ENCODE data around the gene NUTM2G. TPM values are rescaled to one million over a fixed set of nuclear protein-coding genes. Genes with fewer than 3 reads are reported as not detected.
"Not testable (repeated sequence)": the region's sequence is repeated elsewhere in the genome, so short reads cannot be mapped to it uniquely, and the experiment has no call there.

The NUTM2G gene
- polyA plus RNA-seq (2013, experiment 1 of 2) = 0.04 TPM
- polyA plus RNA-seq (2013, experiment 2 of 2) = 0.03 TPM

GRCh38 chr9:96928543-96928942 is at the start of gene NUTM2G:
Gene NUTM2G (plus strand): TSS chr9:96928843. CDS start chr9:96929025, 182 bp downstream.
- not testable (repeated sequence) for H2BK5ac ChIP-seq (ENCODE audit: low read length); H2BK15ac ChIP-seq (ENCODE audit: low read length); H2BK12ac ChIP-seq (ENCODE audit: low read length); H2BK120ac ChIP-seq (ENCODE audit: low read depth, low read length); H3K9me3 ChIP-seq (replicated peaks in 1 of 2; ENCODE audit: control insufficient read depth in 2 of 2, insufficient read depth in 1 of 2, low read depth in 1 of 2, low read length in 2 of 2); H3K4me3 ChIP-seq (ENCODE audit: low read length in 2 of 2); H4K91ac ChIP-seq (ENCODE audit: low read depth, low read length, poor library complexity); H3K79me1 ChIP-seq (ENCODE audit: low read depth, low read length); H3K9ac ChIP-seq (ENCODE audit: low read depth, low read length, poor library complexity); H2AFZ ChIP-seq (ENCODE audit: low read length); H3K14ac ChIP-seq (ENCODE audit: low read length); H3K4me1 ChIP-seq (ENCODE audit: control insufficient read depth in 2 of 2, insufficient read depth in 1 of 2, low read depth in 1 of 2, low read length in 2 of 2); H3K27ac ChIP-seq (replicated peaks; ENCODE audit: low read length); H3K18ac ChIP-seq (ENCODE audit: low read length); DNase-seq (ENCODE audit: low spot score); H2AK5ac ChIP-seq (ENCODE audit: low read depth, low read length); H3K4me2 ChIP-seq (ENCODE audit: insufficient read depth, low read length, poor library complexity, severe bottlenecking); H3K23ac ChIP-seq (ENCODE audit: low read depth, low read length, poor library complexity); H4K8ac ChIP-seq (ENCODE audit: low read depth, low read length); H3K4ac ChIP-seq (ENCODE audit: low read length); H3K27me3 ChIP-seq (ENCODE audit: control insufficient read depth in 3 of 3, insufficient read depth in 3 of 3, low read depth in 1 of 3, low read length in 3 of 3); H3K36me3 ChIP-seq (replicated peaks in 1 of 2; ENCODE audit: control insufficient read depth in 2 of 2, insufficient read depth in 2 of 2, low read length in 2 of 2)
- WGBS, 2 donors (ENCODE audit: extremely low coverage in 2 of 2, insufficient read length in 2 of 2, insufficient replicate concordance in 1 of 2) = no CpG with 5 or more reads among the region's 3 CpGs

- no peak overlapping the region for H3K14ac ChIP-seq (ENCODE audit: low read length)
- no peak overlapping the region for H2BK120ac ChIP-seq (ENCODE audit: low read depth, low read length)
- peaks cover 0 to 7% of the 10 kb centered on the region in 2 donors for H3K9me3 ChIP-seq (replicated peaks in 1 of 2; ENCODE audit: control insufficient read depth in 2 of 2, insufficient read depth in 1 of 2, low read depth in 1 of 2, low read length in 2 of 2)
- peaks cover 0 to 6% of the 10 kb centered on the region in 2 donors for H3K4me1 ChIP-seq (ENCODE audit: control insufficient read depth in 2 of 2, insufficient read depth in 1 of 2, low read depth in 1 of 2, low read length in 2 of 2)
- no peaks in the 10 kb centered on the region for H3K79me1 ChIP-seq (ENCODE audit: low read depth, low read length)
- H3K18ac ChIP-seq (ENCODE audit: low read length) = no peak overlapping the region
- H2AFZ ChIP-seq (ENCODE audit: low read length) = no peak overlapping the region
- no peak overlapping the region for H2BK15ac ChIP-seq (ENCODE audit: low read length)
- no CpG with 5 or more reads among the region's 1 CpG for WGBS, 2 donors (ENCODE audit: extremely low coverage in 2 of 2, insufficient read length in 2 of 2, insufficient replicate concordance in 1 of 2)
- H3K4ac ChIP-seq (ENCODE audit: low read length) = no peak overlapping the region
- H3K27ac ChIP-seq (replicated peaks; ENCODE audit: low read length) = no peak overlapping the region
- H3K4me2 ChIP-seq (ENCODE audit: insufficient read depth, low read length, poor library complexity, severe bottlenecking) = no peak overlapping the region
- DNase-seq (ENCODE audit: low spot score) = no peak
- no peak overlapping the region for H3K4me3 ChIP-seq (ENCODE audit: low read length in 2 of 2)
- H3K27me3 ChIP-seq (ENCODE audit: control insufficient read depth in 3 of 3, insufficient read depth in 3 of 3, low read depth in 1 of 3, low read length in 3 of 3) = no peaks in the 10 kb centered on the region
- no peak overlapping the region for H4K91ac ChIP-seq (ENCODE audit: low read depth, low read length, poor library complexity)
- H3K9ac ChIP-seq (ENCODE audit: low read depth, low read length, poor library complexity) = no peak overlapping the region
- H3K23ac ChIP-seq (ENCODE audit: low read depth, low read length, poor library complexity) = no peak overlapping the region
- peaks cover 0 to 3% of the 10 kb centered on the region in 2 donors for H3K36me3 ChIP-seq (replicated peaks in 1 of 2; ENCODE audit: control insufficient read depth in 2 of 2, insufficient read depth in 2 of 2, low read length in 2 of 2)
- no peak overlapping the region for H2BK5ac ChIP-seq (ENCODE audit: low read length)
- H4K8ac ChIP-seq (ENCODE audit: low read depth, low read length) = no peak overlapping the region
- H2BK12ac ChIP-seq (ENCODE audit: low read length) = no peak overlapping the region
- H2AK5ac ChIP-seq (ENCODE audit: low read depth, low read length) = no peak overlapping the region
These were observed 44.7 kb upstream of the NUTM2G start for GRCh38 chr9:96883922-96884321.

- H2BK5ac ChIP-seq (ENCODE audit: low read length) = no peak overlapping the region
- H3K27me3 ChIP-seq (ENCODE audit: control insufficient read depth in 3 of 3, insufficient read depth in 3 of 3, low read depth in 1 of 3, low read length in 3 of 3) = no peaks in the 10 kb centered on the region
- no peak overlapping the region for H3K4me3 ChIP-seq (ENCODE audit: low read length in 2 of 2)
- H2BK12ac ChIP-seq (ENCODE audit: low read length) = no peak overlapping the region
- WGBS, 2 donors (ENCODE audit: extremely low coverage in 2 of 2, insufficient read length in 2 of 2, insufficient replicate concordance in 1 of 2) = no CpG with 5 or more reads among the region's 2 CpGs
- no peak overlapping the region for H4K91ac ChIP-seq (ENCODE audit: low read depth, low read length, poor library complexity)
- no peak overlapping the region for H2BK15ac ChIP-seq (ENCODE audit: low read length)
- H2BK120ac ChIP-seq (ENCODE audit: low read depth, low read length) = no peak overlapping the region
- no peaks in the 10 kb centered on the region for H3K79me1 ChIP-seq (ENCODE audit: low read depth, low read length)
- no peak overlapping the region for H3K4ac ChIP-seq (ENCODE audit: low read length)
- no peak overlapping the region for H3K23ac ChIP-seq (ENCODE audit: low read depth, low read length, poor library complexity)
- H3K9ac ChIP-seq (ENCODE audit: low read depth, low read length, poor library complexity) = no peak overlapping the region
- DNase-seq (ENCODE audit: low spot score) = no peak
- no peak overlapping the region for H3K18ac ChIP-seq (ENCODE audit: low read length)
- H3K4me2 ChIP-seq (ENCODE audit: insufficient read depth, low read length, poor library complexity, severe bottlenecking) = no peak overlapping the region
- peaks cover 0 to 7% of the 10 kb centered on the region in 2 donors for H3K9me3 ChIP-seq (replicated peaks in 1 of 2; ENCODE audit: control insufficient read depth in 2 of 2, insufficient read depth in 1 of 2, low read depth in 1 of 2, low read length in 2 of 2)
- no peak overlapping the region for H3K27ac ChIP-seq (replicated peaks; ENCODE audit: low read length)
- peaks cover 0 to 3% of the 10 kb centered on the region in 2 donors for H3K36me3 ChIP-seq (replicated peaks in 1 of 2; ENCODE audit: control insufficient read depth in 2 of 2, insufficient read depth in 2 of 2, low read length in 2 of 2)
- no peak overlapping the region for H3K14ac ChIP-seq (ENCODE audit: low read length)
- no peak overlapping the region for H2AK5ac ChIP-seq (ENCODE audit: low read depth, low read length)
- peaks cover 0 to 6% of the 10 kb centered on the region in 2 donors for H3K4me1 ChIP-seq (ENCODE audit: control insufficient read depth in 2 of 2, insufficient read depth in 1 of 2, low read depth in 1 of 2, low read length in 2 of 2)
- H2AFZ ChIP-seq (ENCODE audit: low read length) = no peak overlapping the region
- no peak overlapping the region for H4K8ac ChIP-seq (ENCODE audit: low read depth, low read length)
These were observed 44.2 kb upstream of the NUTM2G start for GRCh38 chr9:96884443-96884842.

GRCh38 chr9:96885424-96885823 is 43.2 kb upstream of the NUTM2G start:
- no peak overlapping the region for H2BK5ac ChIP-seq (ENCODE audit: low read length)
- no peak overlapping the region for H3K14ac ChIP-seq (ENCODE audit: low read length)
- no peaks in the 10 kb centered on the region for H3K27me3 ChIP-seq (ENCODE audit: control insufficient read depth in 3 of 3, insufficient read depth in 3 of 3, low read depth in 1 of 3, low read length in 3 of 3)
- H3K23ac ChIP-seq (ENCODE audit: low read depth, low read length, poor library complexity) = no peak overlapping the region
- no peak overlapping the region for H2AFZ ChIP-seq (ENCODE audit: low read length)
- H2BK12ac ChIP-seq (ENCODE audit: low read length) = no peak overlapping the region
- no peak overlapping the region for H3K18ac ChIP-seq (ENCODE audit: low read length)
- no peak overlapping the region for H3K4me3 ChIP-seq (ENCODE audit: low read length in 2 of 2)
- peaks cover 0 to 11% of the 10 kb centered on the region in 2 donors for H3K36me3 ChIP-seq (replicated peaks in 1 of 2; ENCODE audit: control insufficient read depth in 2 of 2, insufficient read depth in 2 of 2, low read length in 2 of 2)
- no peak overlapping the region for H2AK5ac ChIP-seq (ENCODE audit: low read depth, low read length)
- H3K9ac ChIP-seq (ENCODE audit: low read depth, low read length, poor library complexity) = no peak overlapping the region
- no peak for DNase-seq (ENCODE audit: low spot score)
- no peak overlapping the region for H3K4ac ChIP-seq (ENCODE audit: low read length)
- H3K79me1 ChIP-seq (ENCODE audit: low read depth, low read length) = no peaks in the 10 kb centered on the region
- no peak overlapping the region for H3K27ac ChIP-seq (replicated peaks; ENCODE audit: low read length)
- H3K9me3 ChIP-seq (replicated peaks in 1 of 2; ENCODE audit: control insufficient read depth in 2 of 2, insufficient read depth in 1 of 2, low read depth in 1 of 2, low read length in 2 of 2) = peaks cover 0 to 4% of the 10 kb centered on the region in 2 donors
- H3K4me1 ChIP-seq (ENCODE audit: control insufficient read depth in 2 of 2, insufficient read depth in 1 of 2, low read depth in 1 of 2, low read length in 2 of 2) = peaks cover 0 to 6% of the 10 kb centered on the region in 2 donors
- no peak overlapping the region for H3K4me2 ChIP-seq (ENCODE audit: insufficient read depth, low read length, poor library complexity, severe bottlenecking)
- H2BK15ac ChIP-seq (ENCODE audit: low read length) = no peak overlapping the region
- H4K91ac ChIP-seq (ENCODE audit: low read depth, low read length, poor library complexity) = no peak overlapping the region
- H2BK120ac ChIP-seq (ENCODE audit: low read depth, low read length) = no peak overlapping the region
- no peak overlapping the region for H4K8ac ChIP-seq (ENCODE audit: low read depth, low read length)
